Kidney (tissue), 14 donors: Measurements from ENCODE around the gene ZCCHC12. TPM values are rescaled to one million over a fixed set of nuclear protein-coding genes. Genes with fewer than 3 reads are reported as not detected.

ENCODE experiments used
- DNase-seq, 5 donors: peaks; one replicate each; pipeline ENCODE4 v3.0.0-alpha.2; 2013 to 2020
- FAIRE-seq: peaks from 2 replicates; lab custom pipeline; 2012; peaks lifted over from hg19 to GRCh38; lab: Jason Lieb, UNC
- H3K27ac ChIP-seq, 2 donors: one replicate each; pipeline ENCODE4 v1.7.0; 2013; ENCODE audit warnings: low read depth in 2 of 2, low read length in 2 of 2, inconsistent platforms in 1 of 2
- H3K27me3 ChIP-seq: one replicate; pipeline ENCODE4 v1.7.1; 2013; ENCODE audit warnings: low read length, inconsistent platforms; ENCODE audit not compliant: control insufficient read depth, insufficient read depth
- H3K36me3 ChIP-seq, 3 donors: one replicate each; pipeline versions ENCODE4 v1.7.0 to v1.7.1; 2013; ENCODE audit warnings: low read length in 3 of 3, control low read depth in 1 of 3, inconsistent platforms in 1 of 3; ENCODE audit not compliant: insufficient read depth in 3 of 3, control insufficient read depth in 2 of 3
- H3K4me1 ChIP-seq, 3 donors: one replicate each; pipeline versions ENCODE4 v1.7.0 to v1.7.1; 2013; ENCODE audit warnings: low read length in 3 of 3, inconsistent platforms in 1 of 3, low read depth in 1 of 3; ENCODE audit not compliant: control insufficient read depth in 2 of 3, insufficient read depth in 2 of 3
- H3K4me3 ChIP-seq, 3 donors: one replicate each; pipeline versions ENCODE4 v1.7.0 to v1.8.1; 2013; ENCODE audit warnings: low read length in 3 of 3, control low read depth in 1 of 3, inconsistent platforms in 1 of 3
- H3K9ac ChIP-seq, 3 donors: one replicate each; pipeline versions ENCODE4 v1.7.0 to v1.7.1; 2013; ENCODE audit warnings: low read length in 3 of 3, control low read depth in 1 of 3, inconsistent platforms in 1 of 3
- H3K9me3 ChIP-seq, 3 donors: one replicate each; pipeline versions ENCODE4 v1.7.0 to v1.7.1; 2013; ENCODE audit warnings: low read length in 3 of 3, control low read depth in 1 of 3, inconsistent platforms in 1 of 3; ENCODE audit not compliant: control insufficient read depth in 2 of 3, insufficient read depth in 1 of 3
- intact Hi-C: fragments of 100-400 bp; cut with DNase I; formaldehyde crosslinking; loops from one replicate; pipeline ENCODE4 v1.11.1; 2022
- polyA plus RNA-seq: library from polyadenylated mRNA; stranded (reverse); fragments of 350-450 nt; fragmentation: Illumina TruSeq; extraction: RNeasy Lipid Tissue Mini Kit (QIAGEN cat#74804); gene quantifications from one replicate; pipeline ENCODE4 v1.2.3, GENCODE V29; 2014; ENCODE audit warnings: low read depth, low replicate concordance; ENCODE audit not compliant: insufficient read depth
- total RNA-seq: library from RNA; stranded (reverse); fragmentation: NEBNext Ultra II Directional; extraction: Animal tissue kit (Norgen Biotek cat#: 25700); gene quantifications from one replicate; pipeline ENCODE4 v1.2.1, GENCODE V29; 2021
- TF ChIP-seq, protein P1 (sequence below): IDR thresholded peaks from 3 replicates; pipeline ENCODE4 v1.5.1; 2012; ENCODE audit warnings: mild to moderate bottlenecking, moderate library complexity, borderline replicate concordance; ENCODE audit not compliant: insufficient read depth; ENCODE audit errors: extremely low read depth
- donor health status: control.
- donor health status: control.
- donor health status: control.
- donor health status: control.
- donor health status: control.
- donor health status: DM: yes; HTN: yes; CAD: no.
- donor health status: Normal renal cell carcinoma (clear cell type).

ZCCHC12 gene
- total and polyA plus RNA-seq, 2 donors from 2014 or later, result not detected

DNA sequence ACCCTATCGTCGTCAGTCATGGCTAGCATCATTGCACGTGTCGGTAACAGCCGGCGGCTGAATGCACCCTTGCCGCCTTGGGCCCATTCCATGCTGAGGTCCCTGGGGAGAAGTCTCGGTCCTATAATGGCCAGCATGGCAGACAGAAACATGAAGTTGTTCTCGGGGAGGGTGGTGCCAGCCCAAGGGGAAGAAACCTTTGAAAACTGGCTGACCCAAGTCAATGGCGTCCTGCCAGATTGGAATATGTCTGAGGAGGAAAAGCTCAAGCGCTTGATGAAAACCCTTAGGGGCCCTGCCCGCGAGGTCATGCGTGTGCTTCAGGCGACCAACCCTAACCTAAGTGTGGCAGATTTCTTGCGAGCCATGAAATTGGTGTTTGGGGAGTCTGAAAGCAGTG is 1.6 kb downstream of the ZCCHC12 start:
- Histone ChIP-seq H3K9ac (no peak overlapping the region), H3K36me3 (no peaks in the 10 kb centered on the region), H3K27ac (no peak overlapping the region), H3K27me3 (peaks cover 9% of the 10 kb centered on the region), H3K4me3 (no peak overlapping the region), H3K4me1 (peaks cover 0 to 2% (median 0%) of the 10 kb centered on the region in 3 donors), H3K9me3 (no peaks in the 10 kb centered on the region)
- FAIRE-seq (no peak), DNase-seq (peak in 1 of 5 donors; percentile 6)
- intact Hi-C loops, result no loop called here
- TF ChIP-seq, protein P1, sequence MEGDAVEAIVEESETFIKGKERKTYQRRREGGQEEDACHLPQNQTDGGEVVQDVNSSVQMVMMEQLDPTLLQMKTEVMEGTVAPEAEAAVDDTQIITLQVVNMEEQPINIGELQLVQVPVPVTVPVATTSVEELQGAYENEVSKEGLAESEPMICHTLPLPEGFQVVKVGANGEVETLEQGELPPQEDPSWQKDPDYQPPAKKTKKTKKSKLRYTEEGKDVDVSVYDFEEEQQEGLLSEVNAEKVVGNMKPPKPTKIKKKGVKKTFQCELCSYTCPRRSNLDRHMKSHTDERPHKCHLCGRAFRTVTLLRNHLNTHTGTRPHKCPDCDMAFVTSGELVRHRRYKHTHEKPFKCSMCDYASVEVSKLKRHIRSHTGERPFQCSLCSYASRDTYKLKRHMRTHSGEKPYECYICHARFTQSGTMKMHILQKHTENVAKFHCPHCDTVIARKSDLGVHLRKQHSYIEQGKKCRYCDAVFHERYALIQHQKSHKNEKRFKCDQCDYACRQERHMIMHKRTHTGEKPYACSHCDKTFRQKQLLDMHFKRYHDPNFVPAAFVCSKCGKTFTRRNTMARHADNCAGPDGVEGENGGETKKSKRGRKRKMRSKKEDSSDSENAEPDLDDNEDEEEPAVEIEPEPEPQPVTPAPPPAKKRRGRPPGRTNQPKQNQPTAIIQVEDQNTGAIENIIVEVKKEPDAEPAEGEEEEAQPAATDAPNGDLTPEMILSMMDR, result no peak

DNA sequence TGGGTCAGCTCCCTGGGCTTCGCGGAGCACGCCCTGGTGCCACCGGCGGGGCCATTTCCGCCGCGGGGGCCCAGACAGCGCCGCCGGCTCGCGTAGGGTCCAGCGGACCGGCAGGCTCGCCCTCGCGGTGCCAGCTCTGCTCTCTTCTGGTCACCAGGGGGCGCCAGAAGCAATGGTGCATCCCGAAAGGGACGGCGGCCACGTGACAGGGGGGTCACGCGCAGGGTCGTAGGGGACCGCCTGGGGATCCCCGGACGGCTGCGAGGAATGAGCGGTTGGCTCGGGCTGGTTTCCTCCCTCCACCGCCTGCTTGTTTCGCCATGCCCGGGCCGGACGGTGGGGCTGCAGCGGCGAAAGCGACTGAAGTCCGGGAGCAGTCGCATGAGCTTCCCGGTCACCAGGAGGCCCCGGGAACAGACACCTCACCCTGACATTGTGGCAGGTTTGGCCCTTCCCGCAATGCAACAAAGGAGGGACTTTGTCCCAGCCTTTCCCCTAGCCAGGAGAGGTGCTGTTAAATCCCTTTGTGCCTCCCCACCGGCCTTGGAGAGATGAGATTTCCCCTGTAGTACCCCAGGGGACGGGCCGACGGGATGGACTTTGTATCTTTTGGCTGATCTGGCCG is 15.8 kb downstream of the ZCCHC12 start:
- FAIRE-seq, result no peak
- Histone ChIP-seq H3K9ac (peak overlapping the region in 1 of 3 donors; percentile 12), H3K27ac (peak overlapping the region in 1 of 2 donors; percentile 22)

DNA sequence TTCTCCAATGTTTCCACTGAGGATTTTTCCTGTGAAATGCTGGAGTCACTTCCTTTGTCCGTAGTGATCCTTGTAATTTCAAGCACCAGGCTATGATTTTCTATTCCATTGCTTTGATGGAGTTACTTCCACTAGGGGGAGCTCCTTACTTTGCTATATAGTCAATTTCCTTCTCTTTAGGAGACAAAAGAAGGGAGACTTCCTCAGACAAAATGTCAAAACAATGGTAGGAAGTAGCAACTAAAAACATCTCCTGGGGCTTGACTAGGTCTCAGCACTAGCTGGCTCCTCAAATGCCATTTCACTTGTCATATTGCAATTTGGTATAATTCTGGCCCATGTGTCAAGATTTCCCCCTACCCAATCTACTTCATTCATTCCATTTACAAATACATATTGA is 24.1 kb downstream of the ZCCHC12 start:
- DNase-seq (peak in 2 of 5 donors; percentile 71 to 79), FAIRE-seq (peak; percentile 98)
- intact Hi-C loops, result loop anchor here (5.0 kb wide), 1 partner anchor 220 kb away; no protein-coding TSS in a partner anchor
- TF ChIP-seq, protein P1, result peak; percentile 46
- H3K27ac ChIP-seq, result no peak overlapping the region
- H3K27me3 ChIP-seq, result no peaks in the 10 kb centered on the region
- H3K4me1 ChIP-seq, result no peaks in the 10 kb centered on the region
- no peak overlapping the region for H3K9ac ChIP-seq
- H3K9me3 ChIP-seq, result no peaks in the 10 kb centered on the region
- no peak overlapping the region for H3K4me3 ChIP-seq
- no peaks in the 10 kb centered on the region for H3K36me3 ChIP-seq

More for the DNA sequence above, 15.8 kb downstream of the ZCCHC12 start:
- Histone ChIP-seq H3K4me1 (peaks cover 0 to 4% (median 0%) of the 10 kb centered on the region in 3 donors), H3K36me3 (no peaks in the 10 kb centered on the region), H3K27me3 (no peaks in the 10 kb centered on the region), H3K9me3 (no peaks in the 10 kb centered on the region), H3K4me3 (peak overlapping the region; percentile 23 to 51 (median 30))
- TF ChIP-seq, protein P1, result peak; percentile 47
- DNase-seq, result peak; percentile 53 to 88 (median 77)
- intact Hi-C loops, result no loop called here
